A549 (cell line): ENCODE data around the gene CDC42BPB. TPM values are rescaled to one million over a fixed set of nuclear protein-coding genes. Genes with fewer than 3 reads are reported as not detected.

Source experiments
- ATAC-seq, 2 experiments: fragments of 200-7000 bp in 1 of 2; fragments of >200 bp in 1 of 2; cut with Nextera tagmentation in 1 of 2; cut with Tn5 transposase in 1 of 2; 3 replicates each; pipeline versions ENCODE4 v1.8.0 to v1.9.1; 2018 to 2020; ENCODE audit warnings: mild to moderate bottlenecking in 1 of 2, moderate library complexity in 1 of 2
- CTCF ChIA-PET: fragments of 300-600 bp; sonication (Branson Sonifier 250); formaldehyde crosslinking; extraction: SDS; loops from one replicate; lab custom pipeline; 2021; ENCODE audit warnings: antibody characterized with exemption, inconsistent platforms; lab: Yijun Ruan, JAX
- POLR2A ChIA-PET: fragments of 350-600 bp; formaldehyde crosslinking; extraction: SDS; loops from one replicate; lab custom pipeline; 2021; ENCODE audit warnings: antibody characterized with exemption, inconsistent platforms; lab: Yijun Ruan, JAX
- DNase-seq, 2 experiments: peaks; one replicate each; pipeline versions ENCODE4 v3.0.0 to v3.0.0-alpha.2; 2011 to 2016; ENCODE audit warnings: low read depth in 1 of 2, low spot score in 1 of 2
- FAIRE-seq: peaks from 2 replicates; lab custom pipeline; 2011; peaks lifted over from hg19 to GRCh38; lab: Jason Lieb, UNC
- H3K27ac ChIP-seq, 2 experiments: fragments of >200 bp; sonication (Bioruptor Twin); formaldehyde crosslinking; 3 replicates each; pipeline ENCODE4 v1.5.1; 2016 to 2017
- H3K4me1 ChIP-seq: fragments of >200 bp; sonication (Bioruptor Twin); formaldehyde crosslinking; 3 replicates; pipeline ENCODE4 v1.6.1; 2016
- H3K4me2 ChIP-seq: fragments of >200 bp; sonication (Bioruptor Twin); formaldehyde crosslinking; 3 replicates; pipeline ENCODE4 v1.6.1; 2016
- H3K4me3 ChIP-seq: fragments of >200 bp; sonication (Bioruptor Twin); formaldehyde crosslinking; 3 replicates; pipeline ENCODE4 v1.5.1; 2016
- H3K9me3 ChIP-seq: fragments of >200 bp; sonication (Bioruptor Twin); formaldehyde crosslinking; 3 replicates; pipeline ENCODE4 v1.6.1; 2016
- BHLHE40 ChIP-seq: IDR thresholded peaks from 2 replicates; pipeline ENCODE4 v1.6.1; 2012; ENCODE audit warnings: low read depth, low read length, inconsistent platforms
- CBX8 ChIP-seq: fragments of 200-600 bp; sonication (generic); IDR thresholded peaks from 2 replicates; pipeline ENCODE4 v1.6.1; 2016
- EHMT2 ChIP-seq: fragments of 200-600 bp; sonication (generic); IDR thresholded peaks from 2 replicates; pipeline ENCODE4 v1.6.1; 2016; ENCODE audit warnings: antibody characterized with exemption, low read depth, mild to moderate bottlenecking, moderate library complexity
- EP300 ChIP-seq, 2 experiments: fragments of >200 bp; sonication (Bioruptor Twin); formaldehyde crosslinking; IDR thresholded peaks; 2 replicates in 1 of 2; 3 replicates in 1 of 2; pipeline ENCODE4 v1.6.1; 2016 to 2017
- FOSL2 ChIP-seq, 2 experiments: fragments of 450-650 bp in 1 of 2; fragments of >200 bp in 1 of 2; sonication (Bioruptor Twin) in 1 of 2; formaldehyde crosslinking; IDR thresholded peaks; 2 replicates each; pipeline versions ENCODE4 v1.5.0 to v1.6.1; 2016 to 2020; ENCODE audit warnings: mild to moderate bottlenecking in 1 of 2, moderate library complexity in 1 of 2
- HEYL ChIP-seq: fragments of 250-450 bp; sonication (Bioruptor Pico); IDR thresholded peaks from 2 replicates; pipeline ENCODE4 v1.8.0; 2021; ENCODE audit warnings: mild to moderate bottlenecking, moderate library complexity
- JUNB ChIP-seq: fragments of >200 bp; sonication (Bioruptor Twin); formaldehyde crosslinking; IDR thresholded peaks from 2 replicates; pipeline ENCODE4 v1.6.1; 2016
- KDM1A ChIP-seq: fragments of 200-600 bp; sonication (generic); IDR thresholded peaks from 2 replicates; pipeline ENCODE4 v1.6.1; 2016; ENCODE audit warnings: low read depth, mild to moderate bottlenecking
- MYC ChIP-seq: IDR thresholded peaks from 2 replicates; pipeline ENCODE4 v1.6.1; 2012; ENCODE audit warnings: mild to moderate bottlenecking, inconsistent platforms, low read length, improper control_type of control experiment, borderline replicate concordance
- POLR2A ChIP-seq: IDR thresholded peaks from 2 replicates; pipeline ENCODE4 v1.6.1; 2012; ENCODE audit warnings: mild to moderate bottlenecking, low read length
- RAD21 ChIP-seq, 2 experiments: fragments of >200 bp in 1 of 2; sonication (Bioruptor Twin) in 1 of 2; formaldehyde crosslinking in 1 of 2; IDR thresholded peaks in 1 of 2; conservative IDR thresholded peaks in 1 of 2; 2 replicates in 1 of 2; 3 replicates in 1 of 2; pipeline ENCODE4 v1.6.1; 2012 to 2018; ENCODE audit warnings: inconsistent platforms in 1 of 2
- RCOR1 ChIP-seq: fragments of 150-350 bp; IDR thresholded peaks from 2 replicates; pipeline ENCODE4 v1.6.1; 2014; ENCODE audit warnings: antibody characterized with exemption, low read length, low read depth
- RNF2 ChIP-seq: fragments of 200-600 bp; sonication (generic); IDR thresholded peaks from 2 replicates; pipeline ENCODE4 v1.6.1; 2016; ENCODE audit warnings: low read depth, mild to moderate bottlenecking, antibody characterized with exemption, moderate library complexity, borderline replicate concordance
- SMC3 ChIP-seq: fragments of >200 bp; sonication (Bioruptor Twin); formaldehyde crosslinking; IDR thresholded peaks from 3 replicates; pipeline ENCODE4 v1.6.1; 2018; ENCODE audit warnings: inconsistent platforms
- WGBS: methylation state at CpG from one replicate; pipeline ENCODE4 v1.1.6; 2017; ENCODE audit errors: missing lambda C conversion rate; 5-methylcytosine and 5-hydroxymethylcytosine counted together
- polyA plus RNA-seq, 4 experiments: library from polyadenylated mRNA; depleted of rRNA in 3 of 4; stranded (reverse); fragments of >200 nt; fragmentation: RNase III in 1 of 4; extraction: RNeasy Plus Mini Kit Qiagen cat#74134 plus additional on column Dnase treatment in 1 of 4; gene quantifications; 2 replicates in 3 of 4; 3 replicates in 1 of 4; pipeline ENCODE4 v1.2.3, GENCODE V29; 2011 to 2017
- TF ChIP-seq, protein P1 (sequence below): IDR thresholded peaks from 2 replicates; pipeline ENCODE4 v1.6.1; 2012
- TF ChIP-seq, protein P2 (sequence below): fragments of 200-600 bp; sonication (generic); IDR thresholded peaks from 2 replicates; pipeline ENCODE4 v1.6.1; 2016; ENCODE audit warnings: antibody characterized with exemption, mild to moderate bottlenecking, moderate library complexity
- TF ChIP-seq, protein P3 (sequence below): fragments of 250-450 bp; sonication (Bioruptor Pico); IDR thresholded peaks from 2 replicates; pipeline ENCODE4 v1.5.0; 2021; ENCODE audit warnings: mild to moderate bottlenecking, moderate library complexity, borderline replicate concordance
- TF ChIP-seq, protein P4 (sequence below): IDR thresholded peaks from 2 replicates; pipeline ENCODE4 v1.6.1; 2012; ENCODE audit warnings: low read depth, borderline replicate concordance
- TF ChIP-seq, protein P5 (sequence below): fragments of >200 bp; sonication (Bioruptor Twin); formaldehyde crosslinking; IDR thresholded peaks from 2 replicates; pipeline ENCODE4 v1.6.1; 2016
- TF ChIP-seq, protein P6 (sequence below): fragments of 450-650 bp; IDR thresholded peaks from 2 replicates; pipeline ENCODE4 v1.6.1; 2014; ENCODE audit warnings: antibody characterized with exemption

The CDC42BPB gene
- polyA plus RNA-seq, 2 of the 4 experiments (the other 2 are of a cell fraction), result 56.4 to 57.1 TPM

DNA sequence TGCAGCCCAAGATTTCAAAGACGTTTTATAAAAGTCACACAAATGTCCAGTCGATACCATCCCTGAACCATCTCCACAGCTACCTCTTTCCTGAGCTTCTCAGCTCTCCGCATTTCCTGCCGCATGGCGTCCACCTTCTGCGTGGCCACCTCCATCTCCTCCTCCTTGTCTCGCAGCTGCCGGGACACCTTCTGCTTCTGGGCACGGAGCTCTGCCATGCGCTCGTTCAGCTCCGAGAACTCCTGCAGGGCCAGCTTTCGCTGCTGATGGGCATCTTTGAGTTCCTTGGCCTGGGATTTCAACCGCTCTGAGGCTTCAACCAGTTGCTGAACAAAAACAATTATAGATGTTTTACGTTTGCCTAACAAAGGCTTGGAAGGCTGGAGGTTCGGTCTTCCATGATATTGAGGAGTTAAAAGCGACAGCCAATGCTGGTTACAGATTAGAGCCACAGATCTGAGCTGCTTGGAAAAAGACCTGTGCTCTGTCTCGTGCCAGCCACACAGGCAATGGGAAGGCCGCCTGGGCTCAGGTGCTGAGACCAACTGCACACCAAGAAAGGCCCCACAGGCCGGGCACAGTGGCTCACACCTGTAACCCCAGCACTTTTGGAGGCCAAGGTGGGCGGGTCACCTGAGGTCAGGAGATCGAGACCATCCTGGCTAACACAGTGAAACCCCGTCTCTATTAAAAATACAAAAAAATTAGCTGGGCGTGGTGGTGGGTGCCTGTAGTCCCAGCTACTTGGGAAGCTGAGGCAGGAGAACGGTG, 85.3 kb downstream of the CDC42BPB start:
- Histone ChIP-seq H3K9me3 (no peaks in the 10 kb centered on the region), H3K27ac (no peak overlapping the region), H3K4me3 (no peak overlapping the region), H3K4me2 (no peak overlapping the region), H3K4me1 (peaks cover 3% of the 10 kb centered on the region; the same call in 1 of the 3 replicates)
- ChIA-PET POLR2A (no interaction called here), CTCF (interaction anchor here (0.6 to 1.9 kb wide), 15 partner anchors 12 to 339 kb away, joined by 3 to 8 read pairs (median 3); partner anchors contain the start of gene CDC42BPB)
- FAIRE-seq (no peak), ATAC-seq (no peak), DNase-seq (no peak)
- TF ChIP-seq, protein P1, sequence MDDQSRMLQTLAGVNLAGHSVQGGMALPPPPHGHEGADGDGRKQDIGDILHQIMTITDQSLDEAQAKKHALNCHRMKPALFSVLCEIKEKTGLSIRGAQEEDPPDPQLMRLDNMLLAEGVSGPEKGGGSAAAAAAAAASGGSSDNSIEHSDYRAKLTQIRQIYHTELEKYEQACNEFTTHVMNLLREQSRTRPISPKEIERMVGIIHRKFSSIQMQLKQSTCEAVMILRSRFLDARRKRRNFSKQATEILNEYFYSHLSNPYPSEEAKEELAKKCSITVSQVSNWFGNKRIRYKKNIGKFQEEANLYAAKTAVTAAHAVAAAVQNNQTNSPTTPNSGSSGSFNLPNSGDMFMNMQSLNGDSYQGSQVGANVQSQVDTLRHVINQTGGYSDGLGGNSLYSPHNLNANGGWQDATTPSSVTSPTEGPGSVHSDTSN, result no peak
- TF ChIP-seq JUNB (no peak), POLR2A (no peak), RAD21 (conservative IDR thresholded peaks at IDR 0.05 in 1 of 2, IDR thresholded peaks at IDR 0.05 in 1 of 2) (no peak), HEYL (CRISPR knock-in tag) (no peak), FOSL2 (IDR thresholded peaks at IDR 0.05) (no peak), FOSL2 (CRISPR knock-in tag; IDR thresholded peaks at IDR 0.05) (no peak)
- TF ChIP-seq, protein P2, sequence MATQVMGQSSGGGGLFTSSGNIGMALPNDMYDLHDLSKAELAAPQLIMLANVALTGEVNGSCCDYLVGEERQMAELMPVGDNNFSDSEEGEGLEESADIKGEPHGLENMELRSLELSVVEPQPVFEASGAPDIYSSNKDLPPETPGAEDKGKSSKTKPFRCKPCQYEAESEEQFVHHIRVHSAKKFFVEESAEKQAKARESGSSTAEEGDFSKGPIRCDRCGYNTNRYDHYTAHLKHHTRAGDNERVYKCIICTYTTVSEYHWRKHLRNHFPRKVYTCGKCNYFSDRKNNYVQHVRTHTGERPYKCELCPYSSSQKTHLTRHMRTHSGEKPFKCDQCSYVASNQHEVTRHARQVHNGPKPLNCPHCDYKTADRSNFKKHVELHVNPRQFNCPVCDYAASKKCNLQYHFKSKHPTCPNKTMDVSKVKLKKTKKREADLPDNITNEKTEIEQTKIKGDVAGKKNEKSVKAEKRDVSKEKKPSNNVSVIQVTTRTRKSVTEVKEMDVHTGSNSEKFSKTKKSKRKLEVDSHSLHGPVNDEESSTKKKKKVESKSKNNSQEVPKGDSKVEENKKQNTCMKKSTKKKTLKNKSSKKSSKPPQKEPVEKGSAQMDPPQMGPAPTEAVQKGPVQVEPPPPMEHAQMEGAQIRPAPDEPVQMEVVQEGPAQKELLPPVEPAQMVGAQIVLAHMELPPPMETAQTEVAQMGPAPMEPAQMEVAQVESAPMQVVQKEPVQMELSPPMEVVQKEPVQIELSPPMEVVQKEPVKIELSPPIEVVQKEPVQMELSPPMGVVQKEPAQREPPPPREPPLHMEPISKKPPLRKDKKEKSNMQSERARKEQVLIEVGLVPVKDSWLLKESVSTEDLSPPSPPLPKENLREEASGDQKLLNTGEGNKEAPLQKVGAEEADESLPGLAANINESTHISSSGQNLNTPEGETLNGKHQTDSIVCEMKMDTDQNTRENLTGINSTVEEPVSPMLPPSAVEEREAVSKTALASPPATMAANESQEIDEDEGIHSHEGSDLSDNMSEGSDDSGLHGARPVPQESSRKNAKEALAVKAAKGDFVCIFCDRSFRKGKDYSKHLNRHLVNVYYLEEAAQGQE, result no peak
- TF ChIP-seq, protein P3, sequence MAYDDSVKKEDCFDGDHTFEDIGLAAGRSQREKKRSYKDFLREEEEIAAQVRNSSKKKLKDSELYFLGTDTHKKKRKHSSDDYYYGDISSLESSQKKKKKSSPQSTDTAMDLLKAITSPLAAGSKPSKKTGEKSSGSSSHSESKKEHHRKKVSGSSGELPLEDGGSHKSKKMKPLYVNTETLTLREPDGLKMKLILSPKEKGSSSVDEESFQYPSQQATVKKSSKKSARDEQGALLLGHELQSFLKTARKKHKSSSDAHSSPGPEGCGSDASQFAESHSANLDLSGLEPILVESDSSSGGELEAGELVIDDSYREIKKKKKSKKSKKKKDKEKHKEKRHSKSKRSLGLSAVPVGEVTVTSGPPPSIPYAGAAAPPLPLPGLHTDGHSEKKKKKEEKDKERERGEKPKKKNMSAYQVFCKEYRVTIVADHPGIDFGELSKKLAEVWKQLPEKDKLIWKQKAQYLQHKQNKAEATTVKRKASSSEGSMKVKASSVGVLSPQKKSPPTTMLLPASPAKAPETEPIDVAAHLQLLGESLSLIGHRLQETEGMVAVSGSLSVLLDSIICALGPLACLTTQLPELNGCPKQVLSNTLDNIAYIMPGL, result no peak
- WGBS, result 87% methylated on average over 25 of the region's 25 CpGs

DNA sequence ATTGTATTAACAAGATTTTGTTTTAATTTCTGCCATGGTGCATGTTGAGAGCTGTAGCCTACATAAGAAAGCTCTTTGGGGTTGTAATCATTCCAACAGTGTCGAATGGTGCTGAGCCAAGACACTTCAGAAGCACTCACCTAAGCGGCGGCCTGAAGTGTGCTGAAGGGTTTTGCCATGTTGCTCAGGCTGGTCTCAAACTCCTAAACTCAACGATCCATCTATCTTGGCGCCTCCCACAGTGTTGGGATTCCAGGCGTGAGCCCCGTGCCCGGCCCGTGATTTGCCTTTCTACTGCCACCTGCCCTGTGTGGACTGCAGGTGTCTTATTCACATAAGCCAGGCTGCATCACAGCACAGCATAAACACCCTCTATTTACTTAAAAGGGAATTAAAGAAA, 86.0 kb downstream of the CDC42BPB start:
- no peak for DNase-seq
- WGBS, result 92% methylated on average over 9 of the region's 9 CpGs
- no peaks in the 10 kb centered on the region for H3K9me3 ChIP-seq
- TF ChIP-seq, protein P4, sequence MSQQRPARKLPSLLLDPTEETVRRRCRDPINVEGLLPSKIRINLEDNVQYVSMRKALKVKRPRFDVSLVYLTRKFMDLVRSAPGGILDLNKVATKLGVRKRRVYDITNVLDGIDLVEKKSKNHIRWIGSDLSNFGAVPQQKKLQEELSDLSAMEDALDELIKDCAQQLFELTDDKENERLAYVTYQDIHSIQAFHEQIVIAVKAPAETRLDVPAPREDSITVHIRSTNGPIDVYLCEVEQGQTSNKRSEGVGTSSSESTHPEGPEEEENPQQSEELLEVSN, result no peak
- TF ChIP-seq SMC3, result no peak
- TF ChIP-seq EHMT2, result no peak
- TF ChIP-seq RCOR1, result no peak
- TF ChIP-seq, protein P5, sequence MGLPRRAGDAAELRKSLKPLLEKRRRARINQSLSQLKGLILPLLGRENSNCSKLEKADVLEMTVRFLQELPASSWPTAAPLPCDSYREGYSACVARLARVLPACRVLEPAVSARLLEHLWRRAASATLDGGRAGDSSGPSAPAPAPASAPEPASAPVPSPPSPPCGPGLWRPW, result no peak
- no peak for TF ChIP-seq CBX8
- no peak for TF ChIP-seq FOSL2 (IDR thresholded peaks at IDR 0.05)
- TF ChIP-seq FOSL2 (CRISPR knock-in tag; IDR thresholded peaks at IDR 0.05), result no peak
- TF ChIP-seq MYC, result no peak
- no peak for TF ChIP-seq KDM1A
- TF ChIP-seq, protein P6, sequence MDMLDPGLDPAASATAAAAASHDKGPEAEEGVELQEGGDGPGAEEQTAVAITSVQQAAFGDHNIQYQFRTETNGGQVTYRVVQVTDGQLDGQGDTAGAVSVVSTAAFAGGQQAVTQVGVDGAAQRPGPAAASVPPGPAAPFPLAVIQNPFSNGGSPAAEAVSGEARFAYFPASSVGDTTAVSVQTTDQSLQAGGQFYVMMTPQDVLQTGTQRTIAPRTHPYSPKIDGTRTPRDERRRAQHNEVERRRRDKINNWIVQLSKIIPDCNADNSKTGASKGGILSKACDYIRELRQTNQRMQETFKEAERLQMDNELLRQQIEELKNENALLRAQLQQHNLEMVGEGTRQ, result no peak
- TF ChIP-seq EP300 (IDR thresholded peaks at IDR 0.05), result no peak
- TF ChIP-seq RNF2, result no peak
- no peak for TF ChIP-seq BHLHE40
- TF ChIP-seq, all 56 proteins: peak for 0
- ChIA-PET POLR2A (no interaction called here), CTCF (interaction anchor here (0.6 to 1.9 kb wide), 4 partner anchors 17 to 321 kb away, joined by 3 to 7 read pairs (median 4); no protein-coding TSS in a partner anchor)
- Histone ChIP-seq H3K4me3 (no peak overlapping the region), H3K4me2 (no peak overlapping the region), H3K27ac (no peak overlapping the region), H3K4me1 (peaks cover 3% of the 10 kb centered on the region; the same call in 1 of the 3 replicates)
- ATAC-seq (no peak), FAIRE-seq (no peak)
